WTC11 (cell line): ENCODE data around the gene GIPC3. TPM values are rescaled to one million over a fixed set of nuclear protein-coding genes. Genes with fewer than 3 reads are reported as not detected.

Experiments used
- ATAC-seq: fragments of 200-7000 bp; cut with Tn5 transposase; 2 replicates; pipeline ENCODE4 v1.10.0; 2021; ENCODE audit warnings: mild to moderate bottlenecking, moderate library complexity
- CTCF ChIA-PET: fragments of 300-600 bp; sonication (Branson Sonifier 250); formaldehyde crosslinking; loops from one replicate; lab custom pipeline; 2021; ENCODE audit warnings: antibody characterized with exemption; lab: Charles Lee
- POLR2A ChIA-PET: fragments of 350-600 bp; sonication (Branson Sonifier 250); formaldehyde crosslinking; loops from one replicate; lab custom pipeline; 2021; ENCODE audit warnings: antibody characterized with exemption; lab: Charles Lee
- DNase-seq: peaks from one replicate; pipeline ENCODE4 v3.0.0; 2021; ENCODE audit warnings: low spot score
- H3K27ac Mint-ChIP-seq: 2 replicates; pipeline ENCODE4 v1.8.0; 2021; ENCODE audit warnings: mixed read lengths
- H3K27me3 Mint-ChIP-seq: 2 replicates; pipeline ENCODE4 v1.8.0; 2021; ENCODE audit warnings: low read depth, mild to moderate bottlenecking, moderate library complexity, mixed read lengths
- H3K36me3 Mint-ChIP-seq: 2 replicates; pipeline ENCODE4 v1.8.0; 2021; ENCODE audit warnings: mixed read lengths
- H3K4me1 Mint-ChIP-seq: 2 replicates; pipeline ENCODE4 v1.8.0; 2022; ENCODE audit warnings: mixed read lengths
- H3K4me3 Mint-ChIP-seq: 2 replicates; pipeline ENCODE4 v1.8.0; 2021; ENCODE audit warnings: mild to moderate bottlenecking, moderate library complexity, mixed read lengths
- H3K9me3 Mint-ChIP-seq: 2 replicates; pipeline ENCODE4 v1.8.0; 2021; ENCODE audit warnings: mixed read lengths
- AR ChIP-seq: fragments of 250-450 bp; sonication (Bioruptor Pico); IDR thresholded peaks from 2 replicates; pipeline ENCODE4 v1.9.0; 2021; ENCODE audit warnings: mild to moderate bottlenecking
- EMX1 ChIP-seq: fragments of 250-450 bp; sonication (Bioruptor Pico); IDR thresholded peaks from 2 replicates; pipeline ENCODE4 v1.8.0; 2021; ENCODE audit warnings: mild to moderate bottlenecking
- ERG ChIP-seq: fragments of 250-450 bp; sonication (Bioruptor Pico); IDR thresholded peaks from 2 replicates; pipeline ENCODE4 v1.8.0; 2021; ENCODE audit warnings: mild to moderate bottlenecking
- FOXP1 ChIP-seq: sonication (generic); formaldehyde crosslinking; IDR thresholded peaks from 2 replicates; pipeline ENCODE4 v1.8.0; 2022; ENCODE audit warnings: missing genetic modification reagents, mild to moderate bottlenecking, moderate library complexity, borderline replicate concordance
- GABPB1 ChIP-seq: sonication (generic); formaldehyde crosslinking; IDR thresholded peaks from 2 replicates; pipeline ENCODE4 v1.8.1; 2023; ENCODE audit warnings: mild to moderate bottlenecking, missing genetic modification reagents
- GTF2I ChIP-seq: fragments of 250-450 bp; sonication (Bioruptor Pico); conservative IDR thresholded peaks from 2 replicates; pipeline ENCODE4 v1.4.0; 2021; ENCODE audit warnings: mild to moderate bottlenecking
- IRF2 ChIP-seq: sonication (generic); formaldehyde crosslinking; IDR thresholded peaks from 2 replicates; pipeline ENCODE4 v1.8.0; 2022; ENCODE audit warnings: low read depth, missing genetic modification reagents, borderline replicate concordance
- NFATC4 ChIP-seq: fragments of 250-450 bp; sonication (Bioruptor Pico); IDR thresholded peaks from 2 replicates; pipeline ENCODE4 v1.9.0; 2021; ENCODE audit warnings: mild to moderate bottlenecking
- NFE2L1 ChIP-seq: sonication (generic); formaldehyde crosslinking; IDR thresholded peaks from 2 replicates; pipeline ENCODE4 v1.8.1; 2023; ENCODE audit warnings: missing genetic modification reagents
- OVOL2 ChIP-seq: fragments of 250-450 bp; sonication (Bioruptor Pico); IDR thresholded peaks from 2 replicates; pipeline ENCODE4 v1.9.0; 2021; ENCODE audit warnings: mild to moderate bottlenecking, borderline replicate concordance
- PREB ChIP-seq: sonication (generic); formaldehyde crosslinking; IDR thresholded peaks from 2 replicates; pipeline ENCODE4 v1.8.1; 2022; ENCODE audit warnings: mild to moderate bottlenecking, missing genetic modification reagents, moderate library complexity, borderline replicate concordance
- RELA ChIP-seq: sonication (generic); formaldehyde crosslinking; IDR thresholded peaks from 2 replicates; pipeline ENCODE4 v1.8.1; 2022; ENCODE audit warnings: missing genetic modification reagents, mild to moderate bottlenecking, borderline replicate concordance
- RORB ChIP-seq: fragments of 250-450 bp; sonication (Bioruptor Pico); IDR thresholded peaks from 2 replicates; pipeline ENCODE4 v1.9.0; 2021; ENCODE audit warnings: mild to moderate bottlenecking
- SP1 ChIP-seq: sonication (generic); formaldehyde crosslinking; conservative IDR thresholded peaks from 2 replicates; pipeline ENCODE4 v1.8.1; 2022; ENCODE audit warnings: missing genetic modification reagents
- TEAD1 ChIP-seq: sonication (generic); formaldehyde crosslinking; IDR thresholded peaks from 2 replicates; pipeline ENCODE4 v1.8.0; 2022; ENCODE audit warnings: mild to moderate bottlenecking, missing genetic modification reagents
- TEAD4 ChIP-seq: sonication (generic); formaldehyde crosslinking; IDR thresholded peaks from 2 replicates; pipeline ENCODE4 v1.8.0; 2022; ENCODE audit warnings: mild to moderate bottlenecking, missing genetic modification reagents
- USF2 ChIP-seq: sonication (generic); formaldehyde crosslinking; IDR thresholded peaks from 2 replicates; pipeline ENCODE4 v1.8.1; 2023; ENCODE audit warnings: mild to moderate bottlenecking, missing genetic modification reagents, moderate library complexity
- ZNF121 ChIP-seq: sonication (generic); formaldehyde crosslinking; IDR thresholded peaks from 2 replicates; pipeline ENCODE4 v1.8.0; 2023; ENCODE audit warnings: missing genetic modification reagents
- ZNF416 ChIP-seq: fragments of 250-450 bp; sonication (Bioruptor Pico); IDR thresholded peaks from 2 replicates; pipeline ENCODE4 v1.9.0; 2021; ENCODE audit warnings: mild to moderate bottlenecking, inconsistent platforms
- ZNF425 ChIP-seq: fragments of 250-450 bp; sonication (Bioruptor Pico); conservative IDR thresholded peaks from 2 replicates; pipeline ENCODE4 v1.9.0; 2021; ENCODE audit warnings: mild to moderate bottlenecking
- ZNF671 ChIP-seq: fragments of 250-450 bp; sonication (Bioruptor Pico); IDR thresholded peaks from 2 replicates; pipeline ENCODE4 v1.8.0; 2021; ENCODE audit warnings: mild to moderate bottlenecking
- total RNA-seq: library from RNA; stranded (reverse); gene quantifications from 3 replicates; pipeline ENCODE4 v1.2.3, GENCODE V29; 2021
- TF ChIP-seq, protein P1 (sequence below): fragments of 250-450 bp; sonication (Bioruptor Pico); IDR thresholded peaks from 2 replicates; pipeline ENCODE4 v1.9.0; 2021; ENCODE audit warnings: mild to moderate bottlenecking
- TF ChIP-seq, protein P2 (sequence below): sonication (generic); formaldehyde crosslinking; IDR thresholded peaks from 2 replicates; pipeline ENCODE4 v1.8.1; 2022; ENCODE audit warnings: mild to moderate bottlenecking, moderate library complexity, missing genetic modification reagents
- TF ChIP-seq, protein P3 (sequence below): sonication (generic); formaldehyde crosslinking; IDR thresholded peaks from 2 replicates; pipeline ENCODE4 v1.8.0; 2023; ENCODE audit warnings: missing genetic modification reagents

GIPC3 gene
- total RNA-seq, 1 experiment from 2014 or later: 1.0 TPM

DNA sequence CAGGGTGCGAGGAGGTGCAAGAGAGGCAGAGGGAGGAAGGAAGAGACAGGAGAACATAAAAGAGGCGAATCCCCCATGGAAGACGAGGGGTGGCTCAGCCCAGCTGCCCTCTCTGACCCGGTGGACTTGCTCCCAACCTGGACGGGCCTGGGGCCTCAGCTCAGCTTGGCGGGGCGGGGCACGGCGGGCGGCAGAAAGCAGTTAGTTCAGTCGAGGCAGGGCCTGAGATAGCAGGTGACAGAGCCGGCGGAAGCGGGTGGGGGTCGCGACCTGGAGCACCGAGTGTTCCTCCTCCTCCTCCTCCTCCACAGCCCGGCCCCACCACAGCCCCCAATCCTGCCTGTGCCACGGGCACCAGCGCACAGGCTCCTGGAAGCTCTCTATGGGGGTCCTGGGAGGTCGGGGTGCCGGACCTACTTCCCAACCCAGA, 48.3 kb downstream of the GIPC3 start (continued):
- TF ChIP-seq, protein P1, sequence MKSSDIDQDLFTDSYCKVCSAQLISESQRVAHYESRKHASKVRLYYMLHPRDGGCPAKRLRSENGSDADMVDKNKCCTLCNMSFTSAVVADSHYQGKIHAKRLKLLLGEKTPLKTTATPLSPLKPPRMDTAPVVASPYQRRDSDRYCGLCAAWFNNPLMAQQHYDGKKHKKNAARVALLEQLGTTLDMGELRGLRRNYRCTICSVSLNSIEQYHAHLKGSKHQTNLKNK (CRISPR knock-in tag): no peak
- TF ChIP-seq FOXP1 (CRISPR knock-in tag) (no peak), SP1 (CRISPR knock-in tag) (no peak), ZNF671 (CRISPR knock-in tag) (no peak)

GRCh38 chr19:3634496-3635045, 49.3 kb downstream of the GIPC3 start:
- TF ChIP-seq AR (CRISPR knock-in tag): no peak
- no peak for TF ChIP-seq TEAD4 (CRISPR knock-in tag)
- no peak for TF ChIP-seq NFE2L1 (CRISPR knock-in tag)
- no peak for TF ChIP-seq RELA
- no peak for TF ChIP-seq OVOL2 (CRISPR knock-in tag)
- TF ChIP-seq, protein P2, sequence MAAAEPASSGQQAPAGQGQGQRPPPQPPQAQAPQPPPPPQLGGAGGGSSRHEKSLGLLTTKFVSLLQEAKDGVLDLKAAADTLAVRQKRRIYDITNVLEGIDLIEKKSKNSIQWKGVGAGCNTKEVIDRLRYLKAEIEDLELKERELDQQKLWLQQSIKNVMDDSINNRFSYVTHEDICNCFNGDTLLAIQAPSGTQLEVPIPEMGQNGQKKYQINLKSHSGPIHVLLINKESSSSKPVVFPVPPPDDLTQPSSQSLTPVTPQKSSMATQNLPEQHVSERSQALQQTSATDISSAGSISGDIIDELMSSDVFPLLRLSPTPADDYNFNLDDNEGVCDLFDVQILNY (CRISPR knock-in tag): no peak
- no peak for TF ChIP-seq GTF2I
- TF ChIP-seq, protein P3, sequence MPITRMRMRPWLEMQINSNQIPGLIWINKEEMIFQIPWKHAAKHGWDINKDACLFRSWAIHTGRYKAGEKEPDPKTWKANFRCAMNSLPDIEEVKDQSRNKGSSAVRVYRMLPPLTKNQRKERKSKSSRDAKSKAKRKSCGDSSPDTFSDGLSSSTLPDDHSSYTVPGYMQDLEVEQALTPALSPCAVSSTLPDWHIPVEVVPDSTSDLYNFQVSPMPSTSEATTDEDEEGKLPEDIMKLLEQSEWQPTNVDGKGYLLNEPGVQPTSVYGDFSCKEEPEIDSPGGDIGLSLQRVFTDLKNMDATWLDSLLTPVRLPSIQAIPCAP (CRISPR knock-in tag): no peak
- TF ChIP-seq ZNF416 (CRISPR knock-in tag): no peak
- no peak for TF ChIP-seq ERG (CRISPR knock-in tag)
- TF ChIP-seq USF2 (CRISPR knock-in tag): no peak
- no peak for TF ChIP-seq GABPB1 (CRISPR knock-in tag)
- Mint-ChIP-seq H3K36me3 (peaks cover 5% of the 10 kb centered on the region; the same call in 1 of the 2 replicates), H3K4me3 (no peak overlapping the region), H3K27ac (peak overlapping the region; percentile 80), H3K4me1 (no peaks in the 10 kb centered on the region), H3K27me3 (no peaks in the 10 kb centered on the region), H3K9me3 (no peaks in the 10 kb centered on the region)
- ATAC-seq (no peak), DNase-seq (no peak)
- CTCF ChIA-PET: no interaction called here
- POLR2A ChIA-PET: no interaction called here

GRCh38 chr19:3636506-3636905, 51.2 kb downstream of the GIPC3 start:
- Mint-ChIP-seq H3K4me3 (no peak overlapping the region), H3K9me3 (no peaks in the 10 kb centered on the region), H3K36me3 (peaks cover 10% of the 10 kb centered on the region; the same call in 1 of the 2 replicates), H3K4me1 (no peaks in the 10 kb centered on the region), H3K27ac (no peak overlapping the region), H3K27me3 (no peaks in the 10 kb centered on the region)
- DNase-seq (no peak), ATAC-seq (no peak)
- ChIA-PET CTCF (interaction anchor here (1.1 kb wide), 1 partner anchor 69 kb away, joined by 4 read pairs; no protein-coding TSS in a partner anchor), POLR2A (no interaction called here)
- no peak for TF ChIP-seq PREB (CRISPR knock-in tag)
- TF ChIP-seq ZNF121: no peak
- TF ChIP-seq RORB (CRISPR knock-in tag): no peak
- TF ChIP-seq OVOL2 (CRISPR knock-in tag): no peak
- TF ChIP-seq NFATC4 (CRISPR knock-in tag): no peak
- no peak for TF ChIP-seq TEAD1
- no peak for TF ChIP-seq ZNF671 (CRISPR knock-in tag)
- TF ChIP-seq IRF2 (CRISPR knock-in tag): no peak
- no peak for TF ChIP-seq ZNF425 (CRISPR knock-in tag)
- TF ChIP-seq EMX1 (CRISPR knock-in tag): no peak
